Measurements from ENCODE around the gene TMEM39A. TPM values are rescaled to one million over a fixed set of nuclear protein-coding genes. Genes with fewer than 3 reads are reported as not detected.

Gene TMEM39A
- total RNA-seq, 1 experiment from 2014 or later: 40.2 TPM

DNA sequence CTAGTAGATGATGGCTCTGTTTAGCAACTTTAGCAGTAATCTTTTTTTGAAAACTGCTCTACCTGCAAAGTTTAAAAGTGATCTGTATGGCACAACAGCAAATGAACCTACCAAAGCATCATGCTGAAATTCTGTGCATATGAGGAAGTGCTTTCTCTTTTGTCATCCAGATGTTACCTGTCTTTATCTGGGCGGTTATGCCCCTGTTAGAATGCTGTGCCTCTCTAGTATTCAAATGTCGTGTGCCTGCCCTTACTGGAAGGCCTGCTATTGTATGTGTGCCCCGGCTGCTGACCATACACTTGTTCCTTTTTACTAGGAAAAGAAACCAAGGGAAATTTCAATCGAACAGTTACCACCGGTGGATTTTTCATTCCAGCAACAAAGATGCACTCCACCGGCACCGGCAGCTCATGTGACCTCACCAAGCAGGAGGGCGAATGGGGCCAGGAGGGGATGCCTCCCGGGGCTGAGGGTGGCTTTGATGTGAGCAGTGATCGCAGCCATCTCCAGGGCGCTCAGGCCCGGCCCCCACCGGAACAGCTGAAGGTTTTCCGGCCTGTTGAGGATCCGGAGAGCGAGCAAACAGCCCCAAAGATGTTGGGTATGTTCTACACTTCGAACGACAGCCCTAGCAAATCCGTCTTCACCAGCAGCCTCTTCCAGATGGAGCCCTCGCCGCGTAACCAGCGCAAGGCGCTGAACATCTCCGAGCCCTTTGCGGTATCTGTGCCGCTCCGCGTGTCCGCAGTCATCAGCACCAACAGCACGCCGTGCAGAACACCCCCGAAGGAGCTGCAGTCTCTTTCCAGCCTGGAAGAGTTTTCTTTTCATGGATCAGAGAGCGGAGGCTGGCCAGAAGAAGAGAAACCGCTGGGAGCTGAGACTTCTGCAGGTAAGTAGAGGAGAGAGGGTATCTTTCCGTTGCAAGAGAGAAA lies 61.6 kb downstream of the TMEM39A start:
- POLR2A ChIA-PET: no interaction called here
- BruUV-seq (replicated peaks): no TSS peak
- H3K9me3 ChIP-seq (ENCODE audit: control insufficient read depth in 1 of 2, insufficient read depth in 1 of 2, low read depth in 1 of 2, low read length in 2 of 2): no peaks in the 10 kb centered on the region
- RAD21 ChIA-PET (ENCODE audit: low non-redundant PET in 1 of 2, low total read pairs in 2 of 2, uncharacterized antibody in 2 of 2, unreplicated experiment in 2 of 2): no interaction called here
- TF ChIP-seq, protein P1, sequence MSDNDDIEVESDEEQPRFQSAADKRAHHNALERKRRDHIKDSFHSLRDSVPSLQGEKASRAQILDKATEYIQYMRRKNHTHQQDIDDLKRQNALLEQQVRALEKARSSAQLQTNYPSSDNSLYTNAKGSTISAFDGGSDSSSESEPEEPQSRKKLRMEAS (IDR thresholded peaks at IDR 0.05): no peak
- TF ChIP-seq POLR2A (IDR thresholded peaks at IDR 0.05; ENCODE audit: borderline replicate concordance, extremely low read depth, insufficient read depth, insufficient read length): no peak
- no peak for TF ChIP-seq EZH2 (IDR thresholded peaks at IDR 0.05)
- H3K79me2 ChIP-seq (ENCODE audit: insufficient read depth, low read length): no peaks in the 10 kb centered on the region
- H3K36me3 ChIP-seq (ENCODE audit: control insufficient read depth in 1 of 2, insufficient read depth in 2 of 2, low read length in 2 of 2): no peaks in the 10 kb centered on the region
- H3K9ac ChIP-seq (ENCODE audit: low read length): no peak overlapping the region
- DNase-seq (ENCODE audit: low read depth, low spot score) (no peak), ATAC-seq (no peak)
- H3K27ac ChIP-seq (ENCODE audit: low read depth, low read length): no peak overlapping the region
- H3K27me3 ChIP-seq (ENCODE audit: insufficient read depth, low read length): no peaks in the 10 kb centered on the region
- no peak overlapping the region for H3K4me3 ChIP-seq (replicated peaks in 1 of 2; ENCODE audit: low read depth in 1 of 2, low read length in 2 of 2)
- no peak overlapping the region for H3K4me2 ChIP-seq (ENCODE audit: low read length)
- H3K4me1 ChIP-seq (ENCODE audit: control insufficient read depth in 1 of 2, insufficient read depth in 2 of 2, low read length in 2 of 2): no peaks in the 10 kb centered on the region
- H4K20me1 ChIP-seq (ENCODE audit: insufficient read depth): no peaks in the 10 kb centered on the region
- CTCF ChIA-PET: no interaction called here
- no peak overlapping the region for H2AFZ ChIP-seq (ENCODE audit: low read depth, low read length, poor library complexity, severe bottlenecking)
- intact Hi-C loops (cut with micrococcal nuclease): no loop called here
- H3K9me2 ChIP-seq (ENCODE audit: insufficient read depth): no peaks in the 10 kb centered on the region

DNA sequence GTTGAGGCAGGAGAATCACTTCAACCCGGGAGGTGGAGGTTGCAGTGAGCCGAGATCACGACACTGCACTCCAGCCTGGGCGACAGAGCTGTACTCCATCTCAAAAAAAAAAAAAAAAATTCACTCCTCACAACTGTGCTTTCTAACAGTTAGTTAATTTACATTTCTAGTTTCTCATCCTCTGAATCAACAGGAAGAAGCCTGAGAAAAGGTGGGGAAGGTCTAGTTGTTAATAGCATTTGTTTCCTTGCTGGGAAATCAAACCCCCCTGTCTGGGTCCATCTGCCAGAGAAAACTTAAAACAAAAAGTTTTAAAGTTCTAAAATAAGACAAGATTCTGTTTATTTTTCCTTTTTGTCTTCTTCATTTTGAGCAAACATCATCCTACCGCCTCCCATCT lies 62.3 kb downstream of the TMEM39A start:
- DNase-seq (ENCODE audit: low read depth, low spot score) (no peak), ATAC-seq (no peak)
- no peak overlapping the region for H3K27ac ChIP-seq (ENCODE audit: low read depth, low read length)
- no peaks in the 10 kb centered on the region for H3K4me1 ChIP-seq (ENCODE audit: control insufficient read depth in 1 of 2, insufficient read depth in 2 of 2, low read length in 2 of 2)
- POLR2A ChIA-PET: no interaction called here
- H3K27me3 ChIP-seq (ENCODE audit: insufficient read depth, low read length): no peaks in the 10 kb centered on the region
- no peak for TF ChIP-seq FOSL1 (IDR thresholded peaks at IDR 0.05; ENCODE audit: low read depth)
- TF ChIP-seq, protein P2, sequence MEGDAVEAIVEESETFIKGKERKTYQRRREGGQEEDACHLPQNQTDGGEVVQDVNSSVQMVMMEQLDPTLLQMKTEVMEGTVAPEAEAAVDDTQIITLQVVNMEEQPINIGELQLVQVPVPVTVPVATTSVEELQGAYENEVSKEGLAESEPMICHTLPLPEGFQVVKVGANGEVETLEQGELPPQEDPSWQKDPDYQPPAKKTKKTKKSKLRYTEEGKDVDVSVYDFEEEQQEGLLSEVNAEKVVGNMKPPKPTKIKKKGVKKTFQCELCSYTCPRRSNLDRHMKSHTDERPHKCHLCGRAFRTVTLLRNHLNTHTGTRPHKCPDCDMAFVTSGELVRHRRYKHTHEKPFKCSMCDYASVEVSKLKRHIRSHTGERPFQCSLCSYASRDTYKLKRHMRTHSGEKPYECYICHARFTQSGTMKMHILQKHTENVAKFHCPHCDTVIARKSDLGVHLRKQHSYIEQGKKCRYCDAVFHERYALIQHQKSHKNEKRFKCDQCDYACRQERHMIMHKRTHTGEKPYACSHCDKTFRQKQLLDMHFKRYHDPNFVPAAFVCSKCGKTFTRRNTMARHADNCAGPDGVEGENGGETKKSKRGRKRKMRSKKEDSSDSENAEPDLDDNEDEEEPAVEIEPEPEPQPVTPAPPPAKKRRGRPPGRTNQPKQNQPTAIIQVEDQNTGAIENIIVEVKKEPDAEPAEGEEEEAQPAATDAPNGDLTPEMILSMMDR (IDR thresholded peaks at IDR 0.05 in 2 of 3, conservative IDR thresholded peaks at IDR 0.05 in 1 of 3; ENCODE audit: borderline replicate concordance in 1 of 3, insufficient read depth in 1 of 3, low read depth in 2 of 3, low read length in 2 of 3): no peak
- no peak for TF ChIP-seq CBX3 (IDR thresholded peaks at IDR 0.05; ENCODE audit: low read depth)
- TF ChIP-seq SIN3A (IDR thresholded peaks at IDR 0.05; ENCODE audit: low read depth): no peak
- no peak for TF ChIP-seq POLR2A (IDR thresholded peaks at IDR 0.05; ENCODE audit: borderline replicate concordance, extremely low read depth, insufficient read depth, insufficient read length)
- no peak for TF ChIP-seq ZFX (IDR thresholded peaks at IDR 0.05)
- no peak for TF ChIP-seq SP1 (IDR thresholded peaks at IDR 0.05; ENCODE audit: low read depth)
- TF ChIP-seq RAD21 (IDR thresholded peaks at IDR 0.05; ENCODE audit: low read depth): no peak
- no peak for TF ChIP-seq EGR1 (IDR thresholded peaks at IDR 0.05; ENCODE audit: low read depth)
- no peak for TF ChIP-seq SRF (IDR thresholded peaks at IDR 0.05; ENCODE audit: low read depth)
- TF ChIP-seq ELF1 (IDR thresholded peaks at IDR 0.05; ENCODE audit: borderline replicate concordance, low read depth): no peak
- no peak for TF ChIP-seq YY1 (IDR thresholded peaks at IDR 0.05; ENCODE audit: extremely low read depth, insufficient replicate concordance, low read depth, low read length)
- no peak for TF ChIP-seq EZH2 (IDR thresholded peaks at IDR 0.05)
- TF ChIP-seq TCF7L2 (IDR thresholded peaks at IDR 0.05; ENCODE audit: borderline replicate concordance, extremely low read depth, insufficient read depth, insufficient read length): no peak
- TF ChIP-seq, protein P3, sequence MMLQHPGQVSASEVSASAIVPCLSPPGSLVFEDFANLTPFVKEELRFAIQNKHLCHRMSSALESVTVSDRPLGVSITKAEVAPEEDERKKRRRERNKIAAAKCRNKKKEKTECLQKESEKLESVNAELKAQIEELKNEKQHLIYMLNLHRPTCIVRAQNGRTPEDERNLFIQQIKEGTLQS (IDR thresholded peaks at IDR 0.05): no peak
- TF ChIP-seq CEBPB (IDR thresholded peaks at IDR 0.05; ENCODE audit: low read depth): no peak
- no peak for TF ChIP-seq POLR2AphosphoS5 (IDR thresholded peaks at IDR 0.05; ENCODE audit: low read depth, low read length)
- TF ChIP-seq JUND (IDR thresholded peaks at IDR 0.05): no peak
- TF ChIP-seq, protein P1 (IDR thresholded peaks at IDR 0.05): no peak
- CTCF ChIA-PET: no interaction called here
- RAD21 ChIA-PET (ENCODE audit: low non-redundant PET in 1 of 2, low total read pairs in 2 of 2, uncharacterized antibody in 2 of 2, unreplicated experiment in 2 of 2): no interaction called here
- H2AFZ ChIP-seq (ENCODE audit: low read depth, low read length, poor library complexity, severe bottlenecking): no peak overlapping the region
- no TSS peak for BruUV-seq (replicated peaks)
- H3K9me3 ChIP-seq (ENCODE audit: control insufficient read depth in 1 of 2, insufficient read depth in 1 of 2, low read depth in 1 of 2, low read length in 2 of 2): no peaks in the 10 kb centered on the region
- H3K4me2 ChIP-seq (ENCODE audit: low read length): no peak overlapping the region
- H3K79me2 ChIP-seq (ENCODE audit: insufficient read depth, low read length): no peaks in the 10 kb centered on the region
- intact Hi-C loops (cut with micrococcal nuclease): no loop called here
- no peaks in the 10 kb centered on the region for H3K36me3 ChIP-seq (ENCODE audit: control insufficient read depth in 1 of 2, insufficient read depth in 2 of 2, low read length in 2 of 2)
- H3K9me2 ChIP-seq (ENCODE audit: insufficient read depth): no peaks in the 10 kb centered on the region
- H4K20me1 ChIP-seq (ENCODE audit: insufficient read depth): no peaks in the 10 kb centered on the region
- no peak overlapping the region for H3K9ac ChIP-seq (ENCODE audit: low read length)
- H3K4me3 ChIP-seq (replicated peaks in 1 of 2; ENCODE audit: low read depth in 1 of 2, low read length in 2 of 2): no peak overlapping the region
